Stimulated activated effector memory CD8-positive, alpha-beta T cell treated with anti-CD3 and anti-CD28 coated beads, Interleukin-12 subunit alpha, Interleukin-12 subunit beta, amount 100 ng/mL, for 72 hours (primary cell): Measurements from ENCODE around the gene LRRC26.
"Not testable (repeated sequence)": the region's sequence is repeated elsewhere in the genome, so short reads cannot be mapped to it uniquely, and the experiment has no call there.

Source experiments
- ATAC-seq: fragments of 150-1000 bp; cut with Tn5 transposase; 2 replicates; pipeline ENCODE4 v1.10.0; 2021
- DNase-seq, 2 donors: peaks; one replicate each; pipeline ENCODE4 v3.0.0; 2021 to 2022; ENCODE audit warnings: low spot score in 2 of 2
- H3K27ac Mint-ChIP-seq: one replicate; pipeline ENCODE4 v1.8.0; 2022; ENCODE audit warnings: mild to moderate bottlenecking, mixed read lengths
- H3K36me3 Mint-ChIP-seq: one replicate; pipeline ENCODE4 v1.8.0; 2022; ENCODE audit warnings: mild to moderate bottlenecking, mixed read lengths
- H3K4me1 Mint-ChIP-seq: one replicate; pipeline ENCODE4 v1.8.0; 2022; ENCODE audit warnings: mixed read lengths
- H3K4me3 Mint-ChIP-seq: one replicate; pipeline ENCODE4 v1.8.0; 2022; ENCODE audit warnings: mild to moderate bottlenecking, mixed read lengths
- H3K9me3 Mint-ChIP-seq: one replicate; pipeline ENCODE4 v1.8.0; 2022; ENCODE audit warnings: mixed read lengths

LRRC26 gene

DNA sequence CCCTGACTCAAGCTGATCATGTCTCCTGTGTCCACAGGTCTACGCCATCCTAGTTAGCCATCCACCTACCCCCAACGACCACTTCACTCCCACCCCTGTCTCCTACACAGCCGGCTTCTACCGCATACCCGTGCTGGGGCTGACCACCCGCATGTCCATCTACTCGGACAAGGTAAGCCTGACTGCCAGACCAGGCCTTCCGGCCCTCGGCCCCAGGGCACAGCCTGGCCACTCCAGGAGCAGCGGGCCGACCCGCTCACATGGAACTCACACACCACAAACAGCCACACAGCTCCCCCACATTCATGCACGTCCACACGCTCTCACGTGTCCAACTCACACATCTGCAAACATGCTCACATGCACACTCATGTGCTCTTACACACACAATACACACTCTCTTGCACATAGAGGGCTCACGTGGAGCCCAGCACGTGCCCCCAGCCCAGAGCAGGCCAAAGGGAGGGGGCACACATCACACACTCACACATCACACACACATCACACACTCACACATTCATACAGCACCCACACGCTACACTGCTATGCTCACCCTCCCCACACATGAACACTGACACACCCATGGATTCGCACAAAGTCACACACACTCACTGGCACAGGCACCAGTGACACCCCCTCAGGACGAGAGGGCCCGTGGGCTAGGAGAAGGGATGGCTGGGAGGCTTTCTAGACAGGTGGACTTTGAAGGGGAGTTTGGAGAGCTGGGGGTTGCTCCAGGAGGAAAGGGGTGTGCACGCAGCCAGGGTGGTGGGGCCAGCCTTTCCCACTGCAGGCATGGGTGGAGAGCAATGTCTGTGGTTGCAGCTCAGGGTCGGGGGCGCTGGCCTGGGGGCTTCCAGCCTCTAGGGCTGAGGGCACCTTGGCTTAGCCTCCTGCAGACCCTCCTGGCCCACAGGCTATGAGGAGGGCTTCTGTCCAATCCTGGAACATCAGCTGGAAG, 27.6 kb downstream of the LRRC26 start:
- Mint-ChIP-seq H3K36me3 (no peaks in the 10 kb centered on the region), H3K9me3 (no peaks in the 10 kb centered on the region), H3K4me1 (peaks cover 6% of the 10 kb centered on the region), H3K27ac (no peak overlapping the region), H3K4me3 (no peak overlapping the region)
- no peak for ATAC-seq
- DNase-seq: no peak

DNA sequence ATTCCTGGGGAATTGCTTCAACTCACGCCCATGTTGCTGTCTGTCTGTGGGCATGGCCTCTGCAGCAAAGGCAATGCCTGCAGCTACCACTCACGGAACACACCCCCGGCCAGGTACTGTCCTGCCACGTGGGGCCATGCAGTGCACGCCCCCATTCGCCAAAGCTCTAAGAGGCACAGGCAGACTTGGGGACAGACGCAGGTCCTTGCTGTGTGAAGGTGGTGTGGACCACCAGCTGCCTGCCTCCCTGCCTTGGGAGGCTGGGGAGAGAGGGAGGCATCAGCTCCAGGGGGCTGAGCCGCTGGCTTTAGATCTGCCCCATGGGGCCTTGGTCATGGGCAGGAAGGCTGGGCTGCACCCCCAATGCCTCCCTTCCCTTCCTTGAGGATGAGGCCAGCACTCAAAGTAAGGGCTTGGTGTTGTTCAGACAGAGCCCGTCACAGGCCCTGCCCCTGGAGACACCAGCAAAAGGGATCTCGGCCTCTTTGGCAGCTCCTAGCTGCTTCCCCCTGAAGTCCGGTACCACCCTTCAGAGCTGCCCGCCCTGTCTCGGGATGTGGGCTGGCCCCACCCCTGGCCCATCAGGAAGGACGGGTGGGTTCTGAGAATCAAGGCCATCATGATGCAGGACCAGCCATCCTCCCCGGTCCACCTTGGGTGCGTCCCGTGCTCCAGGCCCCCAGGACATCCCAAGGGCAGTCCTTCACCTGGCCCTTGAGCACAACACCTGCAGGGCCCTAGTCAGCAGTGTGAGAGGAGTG, 28.6 kb downstream of the LRRC26 start:
- H3K27ac Mint-ChIP-seq: no peak overlapping the region
- peaks cover 6% of the 10 kb centered on the region for H3K4me1 Mint-ChIP-seq
- no peak for ATAC-seq
- H3K36me3 Mint-ChIP-seq: no peaks in the 10 kb centered on the region
- no peak for DNase-seq
- H3K9me3 Mint-ChIP-seq: no peaks in the 10 kb centered on the region
- no peak overlapping the region for H3K4me3 Mint-ChIP-seq

DNA sequence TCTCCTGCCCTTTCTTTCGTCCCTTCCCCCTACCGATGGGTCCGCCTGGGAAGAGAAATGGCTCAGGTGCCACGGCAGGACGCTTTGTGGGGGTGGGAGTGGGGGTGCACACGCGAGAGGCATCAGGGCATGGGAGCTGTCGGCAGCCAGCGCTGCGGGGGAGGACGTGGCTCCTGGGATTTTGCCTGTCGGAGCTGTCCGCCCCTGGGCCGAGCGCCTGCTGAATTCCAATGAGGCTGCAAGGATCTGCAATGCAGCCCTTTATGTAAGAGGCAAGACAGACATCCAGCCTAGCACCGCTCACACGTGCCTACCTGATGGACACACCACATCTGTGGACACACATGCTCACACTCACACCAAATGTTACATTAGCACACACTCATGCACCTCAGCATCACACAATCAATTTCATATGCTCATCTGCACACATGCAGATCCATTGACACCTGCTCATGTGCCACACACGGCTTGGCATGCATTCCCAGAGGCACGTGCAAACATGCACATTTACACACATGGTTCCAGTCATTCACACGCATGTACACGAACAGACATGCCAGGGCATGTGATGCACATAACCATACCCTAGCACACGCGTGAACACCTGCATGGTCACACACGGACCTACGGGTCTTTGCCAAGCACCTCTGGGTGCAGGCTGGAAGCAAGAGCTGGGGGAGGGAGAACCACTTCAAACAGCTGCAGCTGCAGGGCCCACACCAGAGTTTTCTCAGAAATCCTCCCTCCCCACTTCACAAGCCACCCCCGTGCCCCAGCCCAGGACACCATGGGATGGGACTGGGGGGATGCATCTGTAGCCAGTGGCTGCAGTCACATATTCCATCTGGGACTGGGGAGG, 29.5 kb downstream of the LRRC26 start:
- H3K4me3 Mint-ChIP-seq: no peak overlapping the region
- H3K9me3 Mint-ChIP-seq: no peaks in the 10 kb centered on the region
- H3K36me3 Mint-ChIP-seq: no peaks in the 10 kb centered on the region
- DNase-seq (no peak), ATAC-seq (no peak)
- H3K27ac Mint-ChIP-seq: no peak overlapping the region
- H3K4me1 Mint-ChIP-seq: peaks cover 6% of the 10 kb centered on the region

- DNase-seq: no peak
- Mint-ChIP-seq H3K4me1 (peaks cover 6% of the 10 kb centered on the region), H3K36me3 (no peaks in the 10 kb centered on the region), H3K27ac (no peak overlapping the region), H3K4me3 (no peak overlapping the region), H3K9me3 (no peaks in the 10 kb centered on the region)
- ATAC-seq: no peak
These were observed 30.2 kb downstream of the LRRC26 start for GRCh38 chr9:137139468-137140150.

- H3K9me3 Mint-ChIP-seq: no peaks in the 10 kb centered on the region
- peak; percentile 45 for ATAC-seq
- peaks cover 6% of the 10 kb centered on the region for H3K4me1 Mint-ChIP-seq
- no peak within 1 kb of the TSS for H3K4me3 Mint-ChIP-seq
- no peak for DNase-seq
- H3K27ac Mint-ChIP-seq: no peak within 1 kb of the TSS
- no peaks in the 10 kb centered on the region for H3K36me3 Mint-ChIP-seq
These were observed 31.0 kb downstream of the LRRC26 start, which contains the start of gene GRIN1 for GRCh38 chr9:137138722-137139467. Gene GRIN1 (plus strand): TSS chr9:137139154. CDS start chr9:137139487, 333 bp downstream.

DNA sequence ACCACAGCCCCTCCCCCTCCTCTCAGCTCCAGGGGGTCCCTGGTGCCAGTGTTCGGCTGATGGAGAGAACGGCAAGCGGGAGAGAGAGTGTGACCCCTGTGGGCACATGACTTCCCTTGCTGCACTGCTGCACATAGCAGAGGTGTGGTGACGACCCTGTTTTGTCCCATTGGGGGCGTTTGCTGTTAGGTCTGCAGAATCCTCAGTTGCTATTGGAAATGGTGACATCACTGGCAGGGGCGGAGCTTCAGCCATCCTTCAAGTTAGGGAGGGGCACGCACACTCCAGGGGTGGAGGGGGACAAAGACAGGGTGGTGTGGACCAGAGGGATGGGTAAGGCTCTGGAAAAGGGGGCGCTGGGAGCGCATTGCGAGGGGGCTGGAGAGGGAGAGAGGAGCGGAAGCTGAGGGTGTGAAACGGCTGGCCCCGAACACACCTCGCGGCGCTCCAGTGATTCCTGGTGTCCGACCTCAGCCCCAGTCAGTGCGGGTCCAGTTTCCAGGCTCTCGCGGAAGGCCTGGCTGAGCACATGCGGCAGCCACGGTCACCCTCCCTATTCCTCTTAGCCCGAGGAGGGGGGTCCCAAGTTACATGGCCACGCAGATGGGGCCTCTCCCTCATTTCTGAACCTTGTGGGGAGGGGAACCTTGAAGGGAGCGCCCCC, 31.7 kb downstream of the LRRC26 start:
- peaks cover 6% of the 10 kb centered on the region for H3K4me1 Mint-ChIP-seq
- DNase-seq (no peak), ATAC-seq (no peak)
- H3K4me3 Mint-ChIP-seq: no peak overlapping the region
- no peaks in the 10 kb centered on the region for H3K36me3 Mint-ChIP-seq
- no peaks in the 10 kb centered on the region for H3K9me3 Mint-ChIP-seq
- H3K27ac Mint-ChIP-seq: no peak overlapping the region

DNA sequence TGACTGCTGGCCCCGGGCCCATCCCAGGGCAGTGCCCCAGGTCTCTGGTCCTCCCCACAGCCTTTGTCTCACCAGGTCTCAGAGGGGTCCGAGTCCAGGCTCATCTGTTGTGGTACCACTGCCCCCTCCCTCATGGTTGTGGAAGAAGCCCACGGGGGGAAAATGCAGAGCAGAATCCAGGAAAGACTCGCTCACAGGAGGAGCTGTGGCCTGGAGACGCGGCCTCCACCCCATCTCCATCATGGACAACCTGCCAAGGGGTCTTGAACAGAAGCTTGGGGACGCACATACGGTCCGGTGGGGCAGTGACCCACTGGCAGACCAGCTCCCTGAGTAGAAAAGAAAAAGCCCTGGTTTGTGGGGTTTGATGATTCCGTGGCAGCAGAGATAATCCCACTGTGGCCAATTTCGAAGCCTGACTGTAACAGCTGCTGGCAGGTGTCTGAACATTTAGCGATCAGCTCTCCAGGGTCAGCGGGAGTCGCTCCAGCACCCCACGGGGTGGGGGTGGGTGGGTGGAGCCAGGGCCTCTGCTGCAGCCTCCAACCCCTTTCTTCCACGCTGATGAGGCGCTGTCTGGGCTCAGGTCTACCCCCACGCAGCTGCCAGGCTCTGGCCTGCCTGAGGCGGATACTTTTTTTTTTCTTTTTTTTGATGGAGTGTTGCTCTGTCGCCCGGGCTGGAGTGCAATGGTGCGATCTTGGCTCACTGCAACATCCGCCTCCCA, 32.8 kb downstream of the LRRC26 start:
- Mint-ChIP-seq H3K27ac (no peak overlapping the region), H3K36me3 (no peaks in the 10 kb centered on the region), H3K4me3 (no peak overlapping the region), H3K9me3 (no peaks in the 10 kb centered on the region), H3K4me1 (peaks cover 6% of the 10 kb centered on the region)
- DNase-seq (no peak), ATAC-seq (no peak)

GRCh38 chr9:137136261-137136880, 33.5 kb downstream of the LRRC26 start:
- DNase-seq: no peak
- ATAC-seq: peak; percentile 35
- Mint-ChIP-seq H3K27ac (no peak overlapping the region), H3K9me3 (no peaks in the 10 kb centered on the region), H3K36me3 (no peaks in the 10 kb centered on the region), H3K4me1 (peaks cover 6% of the 10 kb centered on the region), H3K4me3 (no peak overlapping the region)

DNA sequence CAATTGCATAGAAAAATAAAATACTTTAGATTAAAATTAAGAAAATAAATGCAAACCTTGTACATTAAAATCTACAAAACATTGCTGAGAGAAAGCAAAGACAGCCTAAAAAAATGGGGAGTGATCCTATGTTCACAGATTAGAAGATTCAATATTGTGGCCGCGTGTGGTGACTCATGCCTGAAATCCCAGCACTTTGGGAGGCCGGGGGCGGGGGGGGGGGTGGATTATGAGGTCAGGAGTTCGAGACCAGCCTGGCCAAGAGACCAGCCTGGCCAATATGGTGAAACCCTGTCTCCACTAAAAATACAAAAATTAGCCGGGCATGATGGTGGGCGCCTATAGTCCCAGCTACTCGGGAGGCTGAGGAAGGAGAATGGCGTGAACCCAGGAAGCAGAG, 34.7 kb downstream of the LRRC26 start:
- ATAC-seq, H3K36me3 Mint-ChIP-seq, H3K4me1 Mint-ChIP-seq, H3K4me3 Mint-ChIP-seq, H3K9me3 Mint-ChIP-seq, DNase-seq, H3K27ac Mint-ChIP-seq: not testable (repeated sequence)

- ATAC-seq (no peak), DNase-seq (no peak)
- Mint-ChIP-seq H3K4me1 (peaks cover 6% of the 10 kb centered on the region), H3K36me3 (no peaks in the 10 kb centered on the region), H3K27ac (no peak overlapping the region), H3K4me3 (no peak overlapping the region), H3K9me3 (no peaks in the 10 kb centered on the region)
These were observed 35.7 kb downstream of the LRRC26 start for GRCh38 chr9:137134191-137134590.

DNA sequence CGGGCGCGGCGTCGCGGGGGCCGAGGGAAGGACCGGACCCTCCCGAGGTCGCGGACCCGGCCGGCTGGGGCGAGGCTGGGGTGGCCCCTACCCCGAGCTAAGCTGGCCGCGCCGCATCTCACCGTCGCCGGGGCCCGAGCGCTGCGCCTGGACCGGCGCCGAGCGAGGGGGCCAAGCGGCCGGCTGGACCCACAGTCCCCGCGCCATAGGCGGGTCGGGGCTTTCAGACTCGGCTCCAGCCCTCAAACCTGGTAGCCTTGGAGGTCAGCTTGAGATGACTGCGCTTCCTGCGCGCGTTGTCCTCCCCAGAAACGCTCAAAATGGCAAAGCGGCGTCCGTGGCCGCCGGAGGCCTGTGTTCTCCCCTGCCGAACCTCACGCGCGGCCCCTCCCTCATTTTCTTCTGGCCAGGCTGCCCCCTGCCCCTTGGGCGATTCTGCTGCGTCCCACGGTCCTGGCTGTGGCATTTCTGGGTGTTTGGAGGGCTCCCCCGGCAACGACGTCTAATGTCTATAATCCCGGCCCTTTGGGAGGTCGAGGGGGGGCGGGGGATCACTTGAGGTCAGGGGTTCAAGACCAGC, 39.6 kb downstream of the LRRC26 start:
- peaks cover 8% of the 10 kb centered on the region for H3K36me3 Mint-ChIP-seq
- peaks cover 23% of the 10 kb centered on the region for H3K4me1 Mint-ChIP-seq
- DNase-seq (no peak), ATAC-seq (peak; percentile 19)
- H3K4me3 Mint-ChIP-seq: peak overlapping the region; percentile 89
- peak overlapping the region; percentile 84 for H3K27ac Mint-ChIP-seq
- no peaks in the 10 kb centered on the region for H3K9me3 Mint-ChIP-seq

- H3K9me3 Mint-ChIP-seq: no peaks in the 10 kb centered on the region
- H3K27ac Mint-ChIP-seq: peak overlapping the region; percentile 94
- peak; percentile 98 for ATAC-seq
- DNase-seq: peak; percentile 75 to 93
- H3K4me3 Mint-ChIP-seq: peak overlapping the region; percentile 89
- H3K36me3 Mint-ChIP-seq: peaks cover 8% of the 10 kb centered on the region
- peaks cover 23% of the 10 kb centered on the region for H3K4me1 Mint-ChIP-seq
These were observed 40.2 kb downstream of the LRRC26 start for GRCh38 chr9:137129456-137130175.
